ENCODE measurements around the gene GPR68.
"Not testable (repeated sequence)": the region's sequence is repeated elsewhere in the genome, so short reads cannot be mapped to it uniquely, and the experiment has no call there.

The GPR68 gene

DNA sequence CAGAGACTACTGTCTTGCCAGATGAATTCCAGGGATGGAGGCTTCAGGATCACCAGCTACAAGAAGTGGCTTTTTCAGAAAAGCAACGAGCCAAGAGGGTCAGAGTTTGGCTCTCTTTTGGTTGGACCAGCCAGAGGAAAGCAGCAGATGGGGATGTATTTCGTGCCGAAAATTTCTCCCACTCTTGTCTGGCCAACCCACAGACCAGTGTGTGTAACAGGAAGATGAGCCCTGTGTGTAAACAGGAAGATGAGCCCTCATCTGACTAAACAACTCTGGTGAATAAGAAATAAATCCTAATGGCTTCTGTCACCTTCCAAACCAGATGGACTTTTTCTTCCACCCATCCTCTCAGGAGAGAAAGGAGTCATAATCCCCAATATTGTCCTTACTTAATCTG, 13.1 kb downstream of the GPR68 start:
- H3K4me3 ChIP-seq (ENCODE audit: low read length), result no peak overlapping the region

DNA sequence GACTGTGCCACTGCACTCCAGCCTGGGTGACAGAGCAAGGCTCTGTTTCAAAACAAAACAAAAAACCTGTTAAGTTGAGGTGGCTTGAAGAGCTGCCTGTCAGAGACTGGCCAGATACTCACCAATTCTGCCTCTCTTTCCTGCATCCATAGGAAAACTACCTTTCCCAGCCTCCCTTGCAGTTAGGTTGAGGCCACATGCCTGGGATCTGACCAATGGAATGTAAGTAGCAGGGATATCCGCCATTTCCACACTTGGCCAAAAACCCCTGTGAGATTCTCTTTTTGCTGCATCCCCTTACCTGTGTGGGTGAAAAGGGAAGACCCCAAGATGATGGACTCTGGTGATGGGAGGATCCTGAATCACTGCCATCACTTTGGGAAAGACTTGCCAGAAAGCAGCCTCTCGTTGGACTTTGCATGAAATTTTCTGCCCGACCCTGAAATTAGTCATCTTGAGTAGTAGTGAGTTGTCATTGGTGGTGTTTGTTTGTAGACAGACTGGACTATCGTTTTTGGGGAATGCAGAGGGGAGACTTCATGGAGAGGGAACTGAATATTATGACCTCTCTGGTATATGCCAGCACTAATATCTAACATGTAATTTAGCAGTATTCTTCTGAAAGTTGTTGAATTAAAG, 14.0 kb downstream of the GPR68 start:
- DNase-seq (ENCODE audit: low read depth), result no peak
- no peak overlapping the region for H3K4me3 ChIP-seq (ENCODE audit: low read length)
- TF ChIP-seq, protein P1, sequence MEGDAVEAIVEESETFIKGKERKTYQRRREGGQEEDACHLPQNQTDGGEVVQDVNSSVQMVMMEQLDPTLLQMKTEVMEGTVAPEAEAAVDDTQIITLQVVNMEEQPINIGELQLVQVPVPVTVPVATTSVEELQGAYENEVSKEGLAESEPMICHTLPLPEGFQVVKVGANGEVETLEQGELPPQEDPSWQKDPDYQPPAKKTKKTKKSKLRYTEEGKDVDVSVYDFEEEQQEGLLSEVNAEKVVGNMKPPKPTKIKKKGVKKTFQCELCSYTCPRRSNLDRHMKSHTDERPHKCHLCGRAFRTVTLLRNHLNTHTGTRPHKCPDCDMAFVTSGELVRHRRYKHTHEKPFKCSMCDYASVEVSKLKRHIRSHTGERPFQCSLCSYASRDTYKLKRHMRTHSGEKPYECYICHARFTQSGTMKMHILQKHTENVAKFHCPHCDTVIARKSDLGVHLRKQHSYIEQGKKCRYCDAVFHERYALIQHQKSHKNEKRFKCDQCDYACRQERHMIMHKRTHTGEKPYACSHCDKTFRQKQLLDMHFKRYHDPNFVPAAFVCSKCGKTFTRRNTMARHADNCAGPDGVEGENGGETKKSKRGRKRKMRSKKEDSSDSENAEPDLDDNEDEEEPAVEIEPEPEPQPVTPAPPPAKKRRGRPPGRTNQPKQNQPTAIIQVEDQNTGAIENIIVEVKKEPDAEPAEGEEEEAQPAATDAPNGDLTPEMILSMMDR (IDR thresholded peaks at IDR 0.05; ENCODE audit: insufficient read depth, low read depth, low read length, missing control alignments), result no peak

More for the DNA sequence above, 13.1 kb downstream of the GPR68 start:
- no peak for DNase-seq (ENCODE audit: low read depth)
- TF ChIP-seq, protein P1 (IDR thresholded peaks at IDR 0.05; ENCODE audit: insufficient read depth, low read depth, low read length, missing control alignments), result no peak

DNA sequence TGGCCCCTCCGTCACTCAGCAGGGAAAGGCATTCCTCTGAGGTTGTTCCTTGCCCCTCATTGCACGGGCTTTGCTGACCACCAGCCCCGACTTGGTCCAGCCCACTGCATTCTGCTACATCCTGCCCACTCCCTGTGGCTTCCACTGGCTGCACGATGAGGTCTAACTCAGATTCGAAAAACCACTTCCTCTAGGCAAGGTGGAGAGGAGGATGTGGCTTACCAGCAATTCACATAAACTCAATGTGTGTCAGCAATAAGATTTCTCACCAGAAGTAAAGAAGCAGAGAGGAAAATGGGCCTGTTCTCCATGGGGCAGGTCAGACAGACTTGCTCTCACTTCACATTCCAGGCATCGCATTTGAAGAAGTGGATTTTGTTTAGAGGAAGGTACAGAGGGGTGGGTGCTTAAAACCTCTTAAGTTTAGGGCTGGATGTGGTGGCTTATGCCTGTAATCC, 14.7 kb downstream of the GPR68 start:
- TF ChIP-seq, protein P1 (IDR thresholded peaks at IDR 0.05; ENCODE audit: insufficient read depth, low read depth, low read length, missing control alignments), result no peak
- no peak for DNase-seq (ENCODE audit: low read depth)
- H3K4me3 ChIP-seq (ENCODE audit: low read length), result no peak overlapping the region

DNA sequence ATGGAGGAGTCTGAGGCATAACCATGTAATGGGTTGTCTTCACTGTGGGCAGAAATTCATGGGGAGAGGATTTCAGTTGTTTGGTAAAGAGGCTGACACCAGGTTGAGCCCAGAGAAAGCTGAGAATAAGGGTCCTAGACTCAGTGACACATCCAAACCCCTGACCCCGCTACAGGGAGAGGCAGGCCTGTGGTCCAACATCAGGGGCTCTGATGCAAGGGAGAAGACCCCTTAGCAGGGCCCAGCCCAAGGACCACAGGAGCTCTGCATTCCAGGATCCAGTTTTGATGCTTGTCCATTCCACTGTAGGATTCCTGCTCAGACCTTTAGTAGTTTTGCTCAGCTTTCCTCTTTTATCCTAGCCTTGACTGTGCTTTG, 15.5 kb downstream of the GPR68 start:
- no peak overlapping the region for H3K4me3 ChIP-seq (ENCODE audit: low read length)
- DNase-seq (ENCODE audit: low read depth), result no peak
- TF ChIP-seq, protein P1 (IDR thresholded peaks at IDR 0.05; ENCODE audit: insufficient read depth, low read depth, low read length, missing control alignments), result no peak

DNA sequence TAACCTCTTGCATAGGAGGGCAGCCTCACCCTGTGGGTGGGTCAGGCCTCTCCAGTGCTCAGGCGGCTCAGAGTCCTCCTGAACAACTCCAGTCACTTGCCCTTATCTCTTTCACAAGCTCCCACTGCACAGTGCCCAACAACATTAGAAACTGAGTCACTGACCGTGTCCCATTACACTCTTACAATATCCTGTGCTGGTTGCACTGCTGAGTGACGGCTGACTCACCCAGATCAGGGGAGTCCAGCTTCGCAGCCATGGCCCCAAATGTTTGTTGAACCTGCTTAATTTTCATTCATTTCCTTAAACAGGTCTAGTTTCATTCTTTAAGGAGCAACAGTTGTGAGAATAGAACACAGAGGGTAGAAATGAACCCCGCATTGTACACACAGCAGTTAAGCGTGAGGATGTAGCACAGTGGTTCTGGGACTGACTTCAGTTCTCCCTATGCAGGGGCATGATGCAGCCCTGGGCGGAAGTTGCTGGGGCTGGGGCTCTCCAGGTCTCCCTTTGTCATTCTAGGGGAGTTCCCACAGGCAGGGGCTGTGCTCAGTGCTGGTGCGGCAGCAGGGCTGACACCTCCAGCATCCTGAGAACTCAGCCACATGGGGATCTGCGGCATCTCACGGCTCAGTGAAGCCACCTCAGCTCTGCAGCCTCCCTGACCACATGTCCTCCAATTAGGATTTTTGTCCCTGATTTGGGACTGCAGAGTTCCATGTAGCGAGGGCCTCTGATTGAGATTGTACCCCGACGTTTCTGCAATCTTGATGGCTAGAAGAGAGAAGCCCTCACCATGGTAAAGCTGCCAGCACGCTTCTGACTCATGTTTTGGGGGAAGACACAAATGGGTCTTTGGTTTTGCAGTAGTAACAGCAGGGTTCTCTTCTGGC, 16.1 kb downstream of the GPR68 start:
- DNase-seq (ENCODE audit: low read depth), result peak; percentile 93
- TF ChIP-seq, protein P1 (IDR thresholded peaks at IDR 0.05; ENCODE audit: insufficient read depth, low read depth, low read length, missing control alignments), result no peak

DNA sequence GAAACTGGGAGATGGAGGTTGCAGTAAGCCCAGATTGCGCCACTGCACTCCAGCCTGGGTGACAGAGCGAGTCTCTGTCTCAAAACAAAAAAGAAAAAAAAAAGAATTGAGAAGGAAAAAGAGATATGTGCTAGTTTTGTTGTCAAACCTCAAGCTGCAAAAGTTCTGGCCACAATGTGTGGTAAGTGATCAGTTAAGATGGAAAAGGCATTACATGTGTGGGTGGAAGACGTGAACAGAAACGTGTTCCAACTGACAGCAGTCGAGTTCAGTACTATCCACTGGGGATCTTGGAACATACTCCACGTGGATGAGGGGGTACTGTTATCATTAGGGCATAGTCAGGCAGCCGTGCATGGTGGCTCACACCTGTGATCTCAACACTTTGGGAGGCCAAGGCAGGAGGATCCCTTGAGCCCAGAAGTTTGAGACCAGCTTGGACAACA, 17.3 kb downstream of the GPR68 start:
- H3K4me3 ChIP-seq (ENCODE audit: low read length), result no peak overlapping the region
- TF ChIP-seq, protein P1 (IDR thresholded peaks at IDR 0.05; ENCODE audit: insufficient read depth, low read depth, low read length, missing control alignments), result no peak
- no peak for DNase-seq (ENCODE audit: low read depth)

More for the DNA sequence above, 16.1 kb downstream of the GPR68 start:
- no peak overlapping the region for H3K4me3 ChIP-seq (ENCODE audit: low read length)

DNA sequence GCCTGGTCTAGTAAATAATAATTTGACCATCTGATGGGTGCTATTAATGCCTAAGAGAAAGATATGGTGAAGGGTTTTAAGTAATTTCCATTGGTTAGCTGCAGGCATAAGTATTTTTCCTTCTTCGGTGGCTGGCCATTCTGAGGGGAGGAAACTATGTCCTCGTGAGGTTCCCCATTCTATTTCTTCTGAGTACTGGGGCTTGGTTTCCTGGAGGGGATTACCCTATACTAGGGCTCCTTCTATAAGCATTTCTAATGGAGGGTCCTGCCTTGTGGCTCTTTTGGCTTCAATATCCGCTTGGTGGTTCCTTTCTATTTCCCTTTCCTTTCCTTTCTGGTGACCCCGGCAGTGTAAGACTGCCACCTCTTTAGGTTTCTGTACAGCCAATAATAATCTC, 18.1 kb downstream of the GPR68 start:
- not testable (repeated sequence) for H3K4me3 ChIP-seq (ENCODE audit: low read length); DNase-seq (ENCODE audit: low read depth)

Data from epithelial cell of esophagus (primary cell).